CD14-positive monocyte (primary cell): ENCODE results near the gene AFF3. TPM values are rescaled to one million over a fixed set of nuclear protein-coding genes. Genes with fewer than 3 reads are reported as not detected.

Source experiments
- DNase-seq, 3 donors: peaks; one replicate each; pipeline ENCODE4 v3.0.0-alpha.2; 2011 to 2022
- H2AFZ ChIP-seq: 2 replicates; pipeline ENCODE4 v1.6.0; 2012; ENCODE audit warnings: mild to moderate bottlenecking, low read depth, low read length, inconsistent platforms; ENCODE audit not compliant: insufficient read depth, poor library complexity, severe bottlenecking
- H3K27ac ChIP-seq, 2 donors: 1 replicate in 1 of 2; 2 replicates in 1 of 2; pipeline ENCODE4 v1.5.1; 2012 to 2013; ENCODE audit warnings: low read length in 2 of 2, control low read depth in 1 of 2, inconsistent platforms in 1 of 2, low read depth in 1 of 2, mild to moderate bottlenecking in 1 of 2
- H3K27me3 ChIP-seq, 2 donors: one replicate each; pipeline versions ENCODE4 v1.6.0 to v1.6.1; 2011 to 2013; ENCODE audit warnings: low read length in 2 of 2; ENCODE audit not compliant: control insufficient read depth in 2 of 2, insufficient read depth in 2 of 2
- H3K36me3 ChIP-seq, 2 donors: replicated peaks in 1 of 2; 1 replicate in 1 of 2; 2 replicates in 1 of 2; pipeline versions ENCODE4 v1.5.1 to v1.6.1; 2012 to 2013; ENCODE audit warnings: low read length in 2 of 2, control low read depth in 1 of 2, inconsistent platforms in 1 of 2, mild to moderate bottlenecking in 1 of 2; ENCODE audit not compliant: insufficient read depth in 2 of 2, control insufficient read depth in 1 of 2
- H3K4me1 ChIP-seq, 2 donors: 1 replicate in 1 of 2; 2 replicates in 1 of 2; pipeline versions ENCODE4 v1.5.1 to v1.6.1; 2012 to 2013; ENCODE audit warnings: low read length in 2 of 2, control low read depth in 1 of 2, inconsistent platforms in 1 of 2, mild to moderate bottlenecking in 1 of 2, moderate library complexity in 1 of 2; ENCODE audit not compliant: insufficient read depth in 2 of 2, control insufficient read depth in 1 of 2
- H3K4me2 ChIP-seq: replicated peaks from 2 replicates; pipeline ENCODE3; 2012; ENCODE audit warnings: low read length, moderate library complexity, mild to moderate bottlenecking; ENCODE audit not compliant: poor library complexity, severe bottlenecking; ENCODE audit errors: extremely low read depth
- H3K4me3 ChIP-seq, 3 experiments: fragments of 200-600 bp in 1 of 3; sonication (generic) in 1 of 3; replicated peaks in 1 of 3; 1 replicate in 2 of 3; 2 replicates in 1 of 3; pipeline ENCODE4 v1.5.1; 2011 to 2013; ENCODE audit warnings: low read length in 3 of 3, mild to moderate bottlenecking in 3 of 3, control low read depth in 2 of 3, low read depth in 2 of 3, inconsistent platforms in 1 of 3, moderate library complexity in 1 of 3
- H3K79me2 ChIP-seq: 2 replicates; pipeline ENCODE4 v1.6.0; 2012; ENCODE audit warnings: mild to moderate bottlenecking, control low read depth, inconsistent platforms, low read length, moderate library complexity; ENCODE audit not compliant: insufficient read depth
- H3K9ac ChIP-seq: 2 replicates; pipeline ENCODE4 v1.6.0; 2017; ENCODE audit warnings: low read length, mild to moderate bottlenecking; ENCODE audit not compliant: insufficient read depth, poor library complexity, severe bottlenecking
- H3K9me3 ChIP-seq, 2 donors: replicated peaks in 1 of 2; 1 replicate in 1 of 2; 2 replicates in 1 of 2; pipeline versions ENCODE4 v1.5.1 to v1.6.1; 2012 to 2013; ENCODE audit warnings: low read length in 2 of 2, control low read depth in 1 of 2; ENCODE audit not compliant: control insufficient read depth in 1 of 2, insufficient read depth in 1 of 2
- H4K20me1 ChIP-seq: 2 replicates; pipeline ENCODE4 v1.6.0; 2012; ENCODE audit warnings: mild to moderate bottlenecking, low read length, control low read depth, moderate library complexity; ENCODE audit not compliant: insufficient read depth
- H3K27ac Mint-ChIP-seq, 7 donors: one replicate each; pipeline ENCODE4 v1.8.0; 2020; ENCODE audit warnings: mild to moderate bottlenecking in 7 of 7, mixed read lengths in 7 of 7, moderate library complexity in 6 of 7, inconsistent platforms in 2 of 7
- H3K27me3 Mint-ChIP-seq, 3 donors: one replicate each; pipeline ENCODE4 v1.8.0; 2021 to 2022; ENCODE audit warnings: low read depth in 3 of 3, mild to moderate bottlenecking in 3 of 3, mixed read lengths in 3 of 3, moderate library complexity in 3 of 3, inconsistent platforms in 1 of 3
- H3K36me3 Mint-ChIP-seq, 2 donors: one replicate each; pipeline ENCODE4 v1.8.0; 2020; ENCODE audit warnings: mixed read lengths in 2 of 2, inconsistent platforms in 1 of 2, mild to moderate bottlenecking in 1 of 2
- H3K4me1 Mint-ChIP-seq: one replicate; pipeline ENCODE4 v1.8.0; 2020; ENCODE audit warnings: mild to moderate bottlenecking, mixed read lengths
- H3K4me3 Mint-ChIP-seq, 2 donors: one replicate each; pipeline ENCODE4 v1.8.0; 2020; ENCODE audit warnings: mild to moderate bottlenecking in 2 of 2, mixed read lengths in 2 of 2, moderate library complexity in 1 of 2
- H3K9me3 Mint-ChIP-seq, 7 donors: one replicate each; pipeline ENCODE4 v1.8.0; 2020 to 2022; ENCODE audit warnings: mixed read lengths in 7 of 7, mild to moderate bottlenecking in 6 of 7, moderate library complexity in 6 of 7, inconsistent platforms in 2 of 7
- WGBS: methylation state at CpG from one replicate; pipeline ENCODE4 v1.1.5; 2013; ENCODE audit warnings: missing lambda C conversion rate; ENCODE audit not compliant: insufficient coverage; 5-methylcytosine and 5-hydroxymethylcytosine counted together
- intact Hi-C, 2 donors: fragments of 100-400 bp; cut with micrococcal nuclease; formaldehyde crosslinking; loops; one replicate each; pipeline versions ENCODE4 v1.15.0 to v1.15.1; 2023
- polyA plus RNA-seq, 3 donors: library from polyadenylated mRNA; depleted of rRNA in 1 of 3; unstranded in 2 of 3; stranded (reverse) in 1 of 3; fragments of 300-500 nt in 2 of 3; fragments of >200 nt in 1 of 3; fragmentation: Illumina TruSeq in 2 of 3; gene quantifications; 1 replicate in 2 of 3; 2 replicates in 1 of 3; pipeline ENCODE4 v1.2.3, GENCODE V29; 2012 to 2021
- TF ChIP-seq, protein P1 (sequence below): fragments of 200-600 bp; IDR thresholded peaks from one replicate; pipeline ENCODE4 v1.8.0; 2022; ENCODE audit warnings: antibody characterized with exemption, mild to moderate bottlenecking

AFF3 gene
- polyA plus RNA-seq, 3 donors, result 0.17 to 4.1 (median 0.49) TPM

GRCh38 chr2:99644419-99644787, 498.0 kb downstream of the AFF3 start:
- H3K9me3 Mint-ChIP-seq, result peaks cover 0 to 5% (median 0%) of the 10 kb centered on the region in 7 donors
- Histone ChIP-seq H3K9ac (no peak overlapping the region), H3K4me2 (no peak overlapping the region), H3K79me2 (no peaks in the 10 kb centered on the region), H3K27me3 (no peaks in the 10 kb centered on the region), H3K36me3 (no peaks in the 10 kb centered on the region), H4K20me1 (no peaks in the 10 kb centered on the region), H3K4me3 (no peak overlapping the region), H3K27ac (no peak overlapping the region), H3K4me1 (no peaks in the 10 kb centered on the region), H3K9me3 (no peaks in the 10 kb centered on the region), H2AFZ (no peak overlapping the region)
- no peak overlapping the region for H3K4me3 Mint-ChIP-seq
- intact Hi-C loops, result no loop called here
- no peak overlapping the region for H3K27ac Mint-ChIP-seq
- no peaks in the 10 kb centered on the region for H3K27me3 Mint-ChIP-seq
- no peak for DNase-seq
- H3K36me3 Mint-ChIP-seq, result peaks cover 3 to 15% of the 10 kb centered on the region in 2 donors
- TF ChIP-seq, protein P1, sequence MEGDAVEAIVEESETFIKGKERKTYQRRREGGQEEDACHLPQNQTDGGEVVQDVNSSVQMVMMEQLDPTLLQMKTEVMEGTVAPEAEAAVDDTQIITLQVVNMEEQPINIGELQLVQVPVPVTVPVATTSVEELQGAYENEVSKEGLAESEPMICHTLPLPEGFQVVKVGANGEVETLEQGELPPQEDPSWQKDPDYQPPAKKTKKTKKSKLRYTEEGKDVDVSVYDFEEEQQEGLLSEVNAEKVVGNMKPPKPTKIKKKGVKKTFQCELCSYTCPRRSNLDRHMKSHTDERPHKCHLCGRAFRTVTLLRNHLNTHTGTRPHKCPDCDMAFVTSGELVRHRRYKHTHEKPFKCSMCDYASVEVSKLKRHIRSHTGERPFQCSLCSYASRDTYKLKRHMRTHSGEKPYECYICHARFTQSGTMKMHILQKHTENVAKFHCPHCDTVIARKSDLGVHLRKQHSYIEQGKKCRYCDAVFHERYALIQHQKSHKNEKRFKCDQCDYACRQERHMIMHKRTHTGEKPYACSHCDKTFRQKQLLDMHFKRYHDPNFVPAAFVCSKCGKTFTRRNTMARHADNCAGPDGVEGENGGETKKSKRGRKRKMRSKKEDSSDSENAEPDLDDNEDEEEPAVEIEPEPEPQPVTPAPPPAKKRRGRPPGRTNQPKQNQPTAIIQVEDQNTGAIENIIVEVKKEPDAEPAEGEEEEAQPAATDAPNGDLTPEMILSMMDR, result no peak
- H3K4me1 Mint-ChIP-seq, result peaks cover 8% of the 10 kb centered on the region
- WGBS, result 100% methylated on average over 4 of the region's 5 CpGs

DNA sequence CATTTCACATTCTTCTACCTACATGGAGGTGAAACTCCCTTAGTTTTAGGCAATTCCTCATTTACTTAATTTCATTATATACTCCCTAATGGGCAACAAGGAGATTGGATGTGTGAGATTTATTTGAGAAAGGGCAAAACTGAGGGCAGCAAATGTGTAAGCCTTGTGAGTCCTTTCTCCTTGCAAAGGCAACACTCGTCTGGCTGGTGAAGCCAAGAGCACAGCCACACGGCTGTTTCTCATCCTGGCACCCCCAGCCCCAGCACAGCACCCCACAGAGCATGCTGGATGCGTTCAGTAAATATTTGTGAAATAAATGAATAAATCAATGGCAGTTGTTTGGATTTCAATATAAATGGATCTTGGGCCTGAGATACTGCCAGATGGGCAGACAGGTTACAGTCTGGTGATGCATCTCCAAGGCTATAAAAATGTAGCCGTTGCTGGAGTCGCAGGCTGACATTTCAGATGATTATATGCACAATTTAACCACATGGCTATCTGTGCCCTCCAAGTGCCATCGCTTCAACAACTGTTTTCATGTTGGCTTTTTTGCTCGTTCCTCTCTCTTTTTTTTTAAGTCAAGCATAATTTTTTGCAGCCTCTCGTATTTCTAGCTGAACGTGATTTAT, 498.5 kb downstream of the AFF3 start:
- H3K4me3 Mint-ChIP-seq, result no peak overlapping the region
- H3K27ac Mint-ChIP-seq, result no peak overlapping the region
- TF ChIP-seq, protein P1, result no peak
- Histone ChIP-seq H3K4me2 (no peak overlapping the region), H3K9ac (no peak overlapping the region), H3K27ac (no peak overlapping the region), H3K27me3 (no peaks in the 10 kb centered on the region), H2AFZ (no peak overlapping the region), H3K4me3 (no peak overlapping the region), H3K9me3 (no peaks in the 10 kb centered on the region), H3K4me1 (no peaks in the 10 kb centered on the region), H3K79me2 (no peaks in the 10 kb centered on the region), H4K20me1 (no peaks in the 10 kb centered on the region), H3K36me3 (no peaks in the 10 kb centered on the region)
- DNase-seq, result no peak
- H3K9me3 Mint-ChIP-seq, result peaks cover 0 to 5% (median 0%) of the 10 kb centered on the region in 7 donors
- intact Hi-C loops, result no loop called here
- WGBS, result 94% methylated on average over 2 of the region's 9 CpGs
- H3K27me3 Mint-ChIP-seq, result no peaks in the 10 kb centered on the region
- H3K36me3 Mint-ChIP-seq, result peaks cover 3 to 15% of the 10 kb centered on the region in 2 donors
- H3K4me1 Mint-ChIP-seq, result peaks cover 8% of the 10 kb centered on the region
